ENCODE measurements around the gene HOXD12. TPM values are rescaled to one million over a fixed set of nuclear protein-coding genes. Genes with fewer than 3 reads are reported as not detected.

The HOXD12 gene
- total RNA-seq, 1 experiment from 2014 or later: 0.27 TPM

DNA sequence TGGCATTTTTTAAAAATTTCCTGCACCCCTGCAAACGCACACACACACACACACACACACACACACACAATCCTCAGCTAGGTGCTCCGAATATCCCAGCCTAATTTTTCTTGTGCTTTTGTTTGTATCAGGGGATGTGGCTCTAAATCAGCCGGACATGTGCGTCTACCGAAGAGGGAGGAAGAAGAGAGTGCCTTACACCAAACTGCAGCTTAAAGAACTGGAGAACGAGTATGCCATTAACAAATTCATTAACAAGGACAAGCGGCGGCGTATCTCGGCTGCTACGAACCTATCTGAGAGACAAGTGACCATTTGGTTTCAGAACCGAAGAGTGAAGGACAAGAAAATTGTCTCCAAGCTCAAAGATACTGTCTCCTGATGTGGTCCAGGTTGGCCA lies 5.2 kb upstream of the HOXD12 start:
- Histone ChIP-seq H3K36me3 (ENCODE audit: control insufficient read depth in 1 of 2, insufficient read depth in 2 of 2, low read length in 2 of 2) (no peaks in the 10 kb centered on the region), H2AFZ (ENCODE audit: low read depth, low read length, poor library complexity, severe bottlenecking) (no peak overlapping the region), H3K9ac (ENCODE audit: low read length) (no peak overlapping the region), H3K4me2 (ENCODE audit: low read length) (no peak overlapping the region), H4K20me1 (ENCODE audit: insufficient read depth) (no peaks in the 10 kb centered on the region), H3K9me3 (ENCODE audit: control insufficient read depth in 1 of 2, insufficient read depth in 1 of 2, low read depth in 1 of 2, low read length in 2 of 2) (no peaks in the 10 kb centered on the region), H3K9me2 (ENCODE audit: insufficient read depth) (no peaks in the 10 kb centered on the region), H3K4me3 (replicated peaks in 1 of 2; ENCODE audit: low read depth in 1 of 2, low read length in 2 of 2) (no peak overlapping the region), H3K27me3 (ENCODE audit: insufficient read depth, low read length) (no peaks in the 10 kb centered on the region), H3K27ac (ENCODE audit: low read depth, low read length) (no peak overlapping the region), H3K4me1 (ENCODE audit: control insufficient read depth in 1 of 2, insufficient read depth in 2 of 2, low read length in 2 of 2) (peaks cover 5 to 18% of the 10 kb centered on the region in 2 experiments; a peak in 3 of 4 replicates), H3K79me2 (ENCODE audit: insufficient read depth, low read length) (no peaks in the 10 kb centered on the region)
- no TSS peak for BruUV-seq (replicated peaks)
- ChIA-PET POLR2A (no interaction called here), CTCF (no interaction called here), RAD21 (ENCODE audit: low non-redundant PET in 1 of 2, low total read pairs in 2 of 2, uncharacterized antibody in 2 of 2, unreplicated experiment in 2 of 2) (no interaction called here)
- no peak for ATAC-seq
- DNase-seq (ENCODE audit: low read depth, low spot score): no peak
- intact Hi-C loops (cut with micrococcal nuclease): no loop called here
- TF ChIP-seq, protein P1, sequence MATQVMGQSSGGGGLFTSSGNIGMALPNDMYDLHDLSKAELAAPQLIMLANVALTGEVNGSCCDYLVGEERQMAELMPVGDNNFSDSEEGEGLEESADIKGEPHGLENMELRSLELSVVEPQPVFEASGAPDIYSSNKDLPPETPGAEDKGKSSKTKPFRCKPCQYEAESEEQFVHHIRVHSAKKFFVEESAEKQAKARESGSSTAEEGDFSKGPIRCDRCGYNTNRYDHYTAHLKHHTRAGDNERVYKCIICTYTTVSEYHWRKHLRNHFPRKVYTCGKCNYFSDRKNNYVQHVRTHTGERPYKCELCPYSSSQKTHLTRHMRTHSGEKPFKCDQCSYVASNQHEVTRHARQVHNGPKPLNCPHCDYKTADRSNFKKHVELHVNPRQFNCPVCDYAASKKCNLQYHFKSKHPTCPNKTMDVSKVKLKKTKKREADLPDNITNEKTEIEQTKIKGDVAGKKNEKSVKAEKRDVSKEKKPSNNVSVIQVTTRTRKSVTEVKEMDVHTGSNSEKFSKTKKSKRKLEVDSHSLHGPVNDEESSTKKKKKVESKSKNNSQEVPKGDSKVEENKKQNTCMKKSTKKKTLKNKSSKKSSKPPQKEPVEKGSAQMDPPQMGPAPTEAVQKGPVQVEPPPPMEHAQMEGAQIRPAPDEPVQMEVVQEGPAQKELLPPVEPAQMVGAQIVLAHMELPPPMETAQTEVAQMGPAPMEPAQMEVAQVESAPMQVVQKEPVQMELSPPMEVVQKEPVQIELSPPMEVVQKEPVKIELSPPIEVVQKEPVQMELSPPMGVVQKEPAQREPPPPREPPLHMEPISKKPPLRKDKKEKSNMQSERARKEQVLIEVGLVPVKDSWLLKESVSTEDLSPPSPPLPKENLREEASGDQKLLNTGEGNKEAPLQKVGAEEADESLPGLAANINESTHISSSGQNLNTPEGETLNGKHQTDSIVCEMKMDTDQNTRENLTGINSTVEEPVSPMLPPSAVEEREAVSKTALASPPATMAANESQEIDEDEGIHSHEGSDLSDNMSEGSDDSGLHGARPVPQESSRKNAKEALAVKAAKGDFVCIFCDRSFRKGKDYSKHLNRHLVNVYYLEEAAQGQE (IDR thresholded peaks at IDR 0.05; ENCODE audit: low read depth): no peak
- no peak for TF ChIP-seq RAD21 (IDR thresholded peaks at IDR 0.05; ENCODE audit: low read depth)
- no peak for TF ChIP-seq POLR2A (IDR thresholded peaks at IDR 0.05; ENCODE audit: borderline replicate concordance, extremely low read depth, insufficient read depth, insufficient read length)
- TF ChIP-seq SIN3A (IDR thresholded peaks at IDR 0.05; ENCODE audit: low read depth): no peak
- no peak for TF ChIP-seq CBX3 (IDR thresholded peaks at IDR 0.05; ENCODE audit: low read depth)
- no peak for TF ChIP-seq EGR1 (IDR thresholded peaks at IDR 0.05; ENCODE audit: low read depth)
- no peak for TF ChIP-seq EZH2phosphoT487 (IDR thresholded peaks at IDR 0.05; ENCODE audit: borderline replicate concordance)
- no peak for TF ChIP-seq EZH2 (IDR thresholded peaks at IDR 0.05)
- TF ChIP-seq JUND (IDR thresholded peaks at IDR 0.05): no peak
- TF ChIP-seq SP1 (IDR thresholded peaks at IDR 0.05; ENCODE audit: low read depth): no peak
- TF ChIP-seq CEBPB (IDR thresholded peaks at IDR 0.05; ENCODE audit: low read depth): no peak
- no peak for TF ChIP-seq FOSL1 (IDR thresholded peaks at IDR 0.05; ENCODE audit: low read depth)
- TF ChIP-seq, protein P2, sequence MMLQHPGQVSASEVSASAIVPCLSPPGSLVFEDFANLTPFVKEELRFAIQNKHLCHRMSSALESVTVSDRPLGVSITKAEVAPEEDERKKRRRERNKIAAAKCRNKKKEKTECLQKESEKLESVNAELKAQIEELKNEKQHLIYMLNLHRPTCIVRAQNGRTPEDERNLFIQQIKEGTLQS (IDR thresholded peaks at IDR 0.05): no peak
- TF ChIP-seq SRF (IDR thresholded peaks at IDR 0.05; ENCODE audit: low read depth): no peak
- TF ChIP-seq ZNF274 (IDR thresholded peaks at IDR 0.05; ENCODE audit: low read depth, low read length): no peak
- TF ChIP-seq, protein P3, sequence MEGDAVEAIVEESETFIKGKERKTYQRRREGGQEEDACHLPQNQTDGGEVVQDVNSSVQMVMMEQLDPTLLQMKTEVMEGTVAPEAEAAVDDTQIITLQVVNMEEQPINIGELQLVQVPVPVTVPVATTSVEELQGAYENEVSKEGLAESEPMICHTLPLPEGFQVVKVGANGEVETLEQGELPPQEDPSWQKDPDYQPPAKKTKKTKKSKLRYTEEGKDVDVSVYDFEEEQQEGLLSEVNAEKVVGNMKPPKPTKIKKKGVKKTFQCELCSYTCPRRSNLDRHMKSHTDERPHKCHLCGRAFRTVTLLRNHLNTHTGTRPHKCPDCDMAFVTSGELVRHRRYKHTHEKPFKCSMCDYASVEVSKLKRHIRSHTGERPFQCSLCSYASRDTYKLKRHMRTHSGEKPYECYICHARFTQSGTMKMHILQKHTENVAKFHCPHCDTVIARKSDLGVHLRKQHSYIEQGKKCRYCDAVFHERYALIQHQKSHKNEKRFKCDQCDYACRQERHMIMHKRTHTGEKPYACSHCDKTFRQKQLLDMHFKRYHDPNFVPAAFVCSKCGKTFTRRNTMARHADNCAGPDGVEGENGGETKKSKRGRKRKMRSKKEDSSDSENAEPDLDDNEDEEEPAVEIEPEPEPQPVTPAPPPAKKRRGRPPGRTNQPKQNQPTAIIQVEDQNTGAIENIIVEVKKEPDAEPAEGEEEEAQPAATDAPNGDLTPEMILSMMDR (IDR thresholded peaks at IDR 0.05 in 2 of 3, conservative IDR thresholded peaks at IDR 0.05 in 1 of 3; ENCODE audit: borderline replicate concordance in 1 of 3, insufficient read depth in 1 of 3, low read depth in 2 of 3, low read length in 2 of 3): no peak
- TF ChIP-seq ELF1 (IDR thresholded peaks at IDR 0.05; ENCODE audit: borderline replicate concordance, low read depth): no peak
- TF ChIP-seq, protein P4, sequence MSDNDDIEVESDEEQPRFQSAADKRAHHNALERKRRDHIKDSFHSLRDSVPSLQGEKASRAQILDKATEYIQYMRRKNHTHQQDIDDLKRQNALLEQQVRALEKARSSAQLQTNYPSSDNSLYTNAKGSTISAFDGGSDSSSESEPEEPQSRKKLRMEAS (IDR thresholded peaks at IDR 0.05): no peak

Measured in HCT116 (cell line).